GM18951 (cell line): ENCODE data around the gene PCMT1.

Source experiments
- POLR2A ChIP-seq: IDR thresholded peaks from 4 replicates; pipeline ENCODE4 v1.6.1; 2011; ENCODE audit warnings: mild to moderate bottlenecking; ENCODE audit not compliant: insufficient read length, insufficient read depth; ENCODE audit errors: extremely low read depth
- in situ Hi-C: fragments of 300-500 bp; cut with MboI; formaldehyde crosslinking; loops from one replicate; pipeline ENCODE4 v1.12.0; 2022; ENCODE audit warnings: low sequenced_read_pairs, mixed read lengths, inconsistent platforms; ENCODE audit not compliant: unreplicated experiment

The PCMT1 gene

GRCh38 chr6:149809798-149810197 is 60.3 kb downstream of the PCMT1 start:
- no peak for TF ChIP-seq POLR2A
- in situ Hi-C loops, result no loop called here

GRCh38 chr6:149813351-149813750 is 63.8 kb downstream of the PCMT1 start:
- TF ChIP-seq POLR2A, result no peak
- in situ Hi-C loops, result no loop called here

- in situ Hi-C loops, result no loop called here
- no peak for TF ChIP-seq POLR2A
Observed at GRCh38 chr6:149815788-149816187, 66.2 kb downstream of the PCMT1 start.

DNA sequence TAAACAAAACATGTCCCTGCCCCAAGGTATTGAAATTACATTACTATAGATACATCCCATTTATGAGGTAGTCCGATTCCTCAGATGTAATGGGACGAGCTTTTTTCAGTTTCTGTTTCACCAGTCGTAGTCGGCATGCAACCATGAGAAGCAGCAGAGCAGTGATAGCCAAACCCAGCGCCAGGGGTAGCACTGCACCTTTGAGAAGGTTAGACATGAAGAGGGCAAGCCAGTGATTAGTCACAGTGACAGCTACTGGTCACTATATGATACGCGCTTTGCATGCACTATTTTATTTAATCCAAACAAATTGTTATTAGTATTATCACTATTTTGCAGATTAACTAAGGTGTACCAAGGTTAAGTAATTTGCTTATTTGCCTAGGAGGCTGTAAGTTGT is 71.0 kb downstream of the PCMT1 start:
- no peak for TF ChIP-seq POLR2A
- in situ Hi-C loops, result no loop called here

DNA sequence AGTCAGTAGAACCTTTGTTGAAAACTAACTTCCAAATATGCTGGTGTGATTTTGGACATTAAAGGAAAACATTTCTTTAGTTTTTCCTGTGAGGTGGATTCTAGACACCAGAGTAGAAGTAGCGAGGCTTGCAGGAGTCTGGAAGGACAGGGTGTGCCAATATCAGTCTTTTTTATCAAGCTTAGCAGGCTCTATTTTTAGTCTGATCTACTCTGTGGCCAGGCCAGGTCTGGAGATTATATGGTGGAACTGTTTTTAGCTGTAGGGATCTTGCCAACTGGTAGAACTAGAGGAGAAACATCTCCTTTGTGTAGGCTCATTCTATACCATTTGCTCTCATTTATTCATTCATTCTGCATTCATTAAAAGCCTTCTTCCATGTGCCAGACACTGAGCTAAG is 72.0 kb downstream of the PCMT1 start:
- TF ChIP-seq POLR2A, result no peak
- in situ Hi-C loops, result no loop called here

GRCh38 chr6:149823013-149823412 is 73.5 kb downstream of the PCMT1 start:
- TF ChIP-seq POLR2A, result no peak
- in situ Hi-C loops, result no loop called here

DNA sequence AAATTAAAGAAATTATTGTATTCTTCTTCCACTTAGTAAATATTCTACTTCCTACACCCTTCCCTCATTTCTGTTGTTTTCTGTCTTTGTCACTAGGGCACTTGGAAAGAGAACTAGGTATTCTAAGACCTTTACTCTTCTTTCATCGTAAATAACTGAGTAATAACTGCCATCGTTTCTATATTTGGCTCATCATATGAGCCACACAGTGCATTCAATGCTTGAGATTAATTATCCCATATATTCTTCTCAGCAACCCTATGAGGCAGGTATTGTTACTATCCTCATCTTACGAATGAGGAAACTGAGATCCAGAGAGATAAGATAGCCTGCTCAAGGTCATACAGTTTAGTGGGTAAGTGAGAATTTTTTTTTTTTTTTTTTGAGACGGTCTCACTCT is 75.8 kb downstream of the PCMT1 start:
- no peak for TF ChIP-seq POLR2A
- in situ Hi-C loops, result loop anchor here (25.0 kb wide), 1 partner anchor 187 kb away; no protein-coding TSS in a partner anchor

DNA sequence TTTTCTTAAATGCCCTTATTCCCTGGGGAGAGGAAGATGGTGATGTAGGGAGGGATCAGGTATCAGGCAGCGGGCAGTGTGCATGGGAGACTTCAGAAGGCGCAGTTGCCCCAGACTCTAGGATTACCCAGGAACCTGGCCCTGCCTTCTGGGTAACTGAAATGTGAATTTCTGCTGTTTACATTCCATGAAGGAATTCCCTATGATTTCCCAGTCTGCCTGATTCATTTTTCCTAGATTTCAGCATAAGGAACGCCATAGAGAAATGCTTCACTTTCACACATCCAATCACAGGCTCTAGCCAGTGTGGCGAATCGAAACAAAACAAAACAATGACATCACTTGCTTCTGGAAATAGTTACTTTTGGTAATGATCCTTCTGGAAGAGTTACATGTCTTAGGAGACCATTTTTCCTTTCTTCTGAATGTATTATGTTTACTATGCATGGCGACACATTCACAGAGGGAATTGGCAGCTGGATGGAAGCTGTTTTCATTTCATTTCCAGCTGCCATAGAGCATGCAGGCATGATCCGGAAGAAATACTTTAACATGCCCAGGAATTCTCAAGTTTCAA is 81.3 kb downstream of the PCMT1 start:
- in situ Hi-C loops, result loop anchor here (25.0 kb wide), 1 partner anchor 181 kb away; no protein-coding TSS in a partner anchor

DNA sequence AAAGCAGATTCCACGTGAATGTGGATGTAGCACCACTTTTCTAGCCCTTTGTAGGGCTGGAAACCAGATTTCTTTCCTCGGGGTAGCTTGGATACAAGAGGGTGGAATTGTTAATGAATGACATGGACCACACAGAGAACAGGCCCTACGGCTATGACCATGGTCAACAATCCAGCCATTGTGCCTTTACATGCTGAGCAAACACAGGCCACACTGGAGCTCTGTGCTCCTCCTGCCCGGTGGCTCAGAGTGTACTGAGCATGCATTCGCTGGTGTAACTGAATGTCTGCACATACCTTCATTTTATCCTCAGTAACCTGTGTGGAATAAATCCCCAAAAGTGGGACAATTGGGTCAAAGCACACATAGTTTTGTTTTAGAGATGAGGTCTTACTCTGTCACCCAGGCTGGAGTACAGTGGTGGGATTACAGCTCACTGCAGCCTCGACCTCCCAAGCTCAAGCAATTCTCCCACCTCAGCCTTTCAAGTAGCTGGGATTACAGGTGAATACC is 81.8 kb downstream of the PCMT1 start:
- in situ Hi-C loops, result loop anchor here (25.0 kb wide), 1 partner anchor 181 kb away; no protein-coding TSS in a partner anchor
- no peak for TF ChIP-seq POLR2A

More for the DNA sequence above, 81.3 kb downstream of the PCMT1 start:
- TF ChIP-seq POLR2A, result no peak

DNA sequence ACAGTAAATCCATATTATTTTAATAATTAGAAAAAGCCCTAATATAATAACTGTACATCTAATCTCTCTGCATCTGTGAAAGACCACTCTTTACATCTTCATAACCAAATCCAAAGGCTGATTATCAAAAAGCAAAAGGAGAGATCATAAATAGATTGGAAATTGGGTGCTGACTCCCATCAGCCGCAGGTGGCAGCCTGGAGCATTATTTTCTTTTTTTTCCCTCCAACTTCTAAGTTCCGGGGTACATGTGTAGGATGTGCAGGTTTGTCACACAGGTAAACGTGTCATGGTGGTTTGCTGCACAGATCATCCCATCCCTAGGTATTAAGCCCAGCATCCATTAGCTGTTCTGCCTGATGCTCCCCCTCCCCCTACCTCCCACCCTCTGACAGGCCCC is 84.1 kb downstream of the PCMT1 start:
- in situ Hi-C loops, result loop anchor here (25.0 kb wide), 1 partner anchor 179 kb away; no protein-coding TSS in a partner anchor
- no peak for TF ChIP-seq POLR2A

- no peak for TF ChIP-seq POLR2A
- in situ Hi-C loops, result loop anchor here (25.0 kb wide), 1 partner anchor 178 kb away; no protein-coding TSS in a partner anchor
Observed at GRCh38 chr6:149834513-149835481, 85.3 kb downstream of the PCMT1 start.

- in situ Hi-C loops, result loop anchor here (25.0 kb wide), 1 partner anchor 172 kb away; no protein-coding TSS in a partner anchor
- TF ChIP-seq POLR2A, result no peak
Observed at GRCh38 chr6:149840345-149841075, 91.0 kb downstream of the PCMT1 start.

DNA sequence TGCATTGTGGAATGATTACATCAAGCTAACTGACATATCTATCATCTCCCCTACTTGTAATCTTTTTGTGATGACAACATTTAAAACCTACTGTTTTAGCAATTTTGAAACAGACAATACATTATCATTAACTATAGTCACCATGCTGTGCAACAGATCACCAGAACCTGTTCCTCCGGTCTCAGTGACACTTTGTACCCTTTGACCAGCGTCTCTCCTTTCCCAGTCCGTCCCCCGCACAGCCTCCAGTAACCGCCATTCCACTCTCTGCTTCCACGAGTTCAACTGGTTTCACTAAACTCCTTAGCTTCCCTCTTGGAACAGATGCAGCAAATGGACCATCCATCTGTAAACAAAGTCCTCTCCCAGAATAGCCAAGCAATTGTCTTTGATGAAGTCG is 92.8 kb downstream of the PCMT1 start:
- no peak for TF ChIP-seq POLR2A
- in situ Hi-C loops, result loop anchor here (25.0 kb wide), 1 partner anchor 170 kb away; no protein-coding TSS in a partner anchor
